HG03571 (cell line): Measurements from ENCODE around the gene LMF2.

Source experiments
- ATAC-seq: cut with Tn5 transposase; IDR thresholded peaks from one replicate; pipeline ENCODE4 v1.9.1; 2021; ENCODE audit not compliant: unreplicated experiment

LMF2 gene

GRCh38 chr22:50505276-50505775, 2.2 kb downstream of the LMF2 start:
- ATAC-seq, result no peak

DNA sequence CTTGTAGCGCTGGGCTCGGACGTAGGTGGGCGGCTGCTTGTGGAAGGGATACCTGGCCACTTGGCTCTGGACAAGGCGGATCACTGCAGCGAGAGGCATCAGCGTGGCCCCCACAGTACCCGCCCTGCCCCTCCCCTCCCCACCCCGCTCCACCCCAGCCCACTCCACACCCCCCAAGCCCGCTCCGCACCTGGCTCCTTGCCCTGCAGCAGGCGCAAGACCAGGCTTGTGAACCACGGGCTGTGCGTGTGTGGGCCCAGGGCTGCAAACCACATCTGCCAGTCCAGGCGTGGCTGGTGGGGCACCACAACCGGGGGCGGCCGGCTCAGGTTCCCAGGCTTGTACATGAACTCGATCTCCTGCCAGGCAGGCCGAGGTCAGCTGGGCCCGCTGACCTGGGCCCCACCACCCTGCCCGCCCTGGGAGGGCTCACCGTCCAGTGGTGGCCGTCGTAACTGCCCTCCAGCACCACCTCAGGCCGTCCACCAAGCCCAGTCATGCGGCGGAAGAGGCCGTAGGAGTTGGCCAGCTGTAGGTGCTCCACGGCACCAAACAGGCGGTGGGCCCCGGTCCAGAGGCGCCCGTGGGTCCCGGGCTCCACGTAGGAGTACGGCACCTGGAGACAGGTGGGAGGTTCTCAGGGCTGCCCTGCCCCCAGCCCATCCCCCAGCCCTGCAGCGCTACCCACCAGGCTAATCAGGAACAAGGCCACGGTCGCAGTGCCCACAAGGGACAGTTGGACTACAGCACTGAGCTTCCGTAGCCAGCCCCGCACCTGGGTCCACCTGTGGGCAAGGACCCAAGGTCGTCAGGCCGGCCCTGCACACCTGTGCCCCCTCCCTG, 2.9 kb downstream of the LMF2 start:
- no peak for ATAC-seq

DNA sequence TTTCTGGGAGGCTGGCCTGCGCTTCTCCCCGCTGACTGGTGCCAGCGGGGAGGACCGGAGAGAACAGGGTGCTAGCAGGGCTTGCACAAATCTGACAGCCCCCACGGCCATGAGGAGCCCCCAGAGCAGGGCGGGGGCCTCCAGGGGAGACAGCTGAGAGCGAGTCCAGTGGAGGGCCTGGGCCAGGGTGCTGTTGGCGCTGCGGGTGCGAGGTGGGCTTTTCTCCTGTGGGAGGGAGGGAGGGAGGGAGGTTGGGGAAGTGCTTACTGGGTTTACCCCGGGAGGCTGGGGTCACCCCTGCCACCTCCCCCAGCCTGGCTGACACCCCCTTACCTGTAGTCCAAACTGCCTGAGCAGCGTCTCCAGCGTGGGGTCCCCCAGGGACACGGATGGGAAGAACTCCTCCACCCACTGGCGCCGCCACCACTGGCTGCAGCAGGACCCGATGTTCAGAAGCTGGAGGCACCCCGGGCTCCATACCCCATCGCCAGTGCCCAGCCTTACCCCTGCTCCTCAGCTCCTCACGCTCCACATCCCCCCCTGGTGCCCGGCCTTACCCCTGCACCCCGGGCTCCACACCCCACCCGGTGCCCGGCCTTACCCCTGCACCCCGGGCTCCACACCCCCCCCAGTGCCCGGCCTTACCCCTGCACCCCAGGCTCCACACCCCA, 3.9 kb downstream of the LMF2 start:
- ATAC-seq, result no peak

- no peak for ATAC-seq
Measured at GRCh38 chr22:50502628-50503474, 4.7 kb downstream of the LMF2 start.

- ATAC-seq, result no peak
Measured at GRCh38 chr22:50502096-50502495, 5.4 kb downstream of the LMF2 start.

GRCh38 chr22:50500452-50500851, 7.0 kb downstream of the LMF2 start:
- ATAC-seq, result no peak

DNA sequence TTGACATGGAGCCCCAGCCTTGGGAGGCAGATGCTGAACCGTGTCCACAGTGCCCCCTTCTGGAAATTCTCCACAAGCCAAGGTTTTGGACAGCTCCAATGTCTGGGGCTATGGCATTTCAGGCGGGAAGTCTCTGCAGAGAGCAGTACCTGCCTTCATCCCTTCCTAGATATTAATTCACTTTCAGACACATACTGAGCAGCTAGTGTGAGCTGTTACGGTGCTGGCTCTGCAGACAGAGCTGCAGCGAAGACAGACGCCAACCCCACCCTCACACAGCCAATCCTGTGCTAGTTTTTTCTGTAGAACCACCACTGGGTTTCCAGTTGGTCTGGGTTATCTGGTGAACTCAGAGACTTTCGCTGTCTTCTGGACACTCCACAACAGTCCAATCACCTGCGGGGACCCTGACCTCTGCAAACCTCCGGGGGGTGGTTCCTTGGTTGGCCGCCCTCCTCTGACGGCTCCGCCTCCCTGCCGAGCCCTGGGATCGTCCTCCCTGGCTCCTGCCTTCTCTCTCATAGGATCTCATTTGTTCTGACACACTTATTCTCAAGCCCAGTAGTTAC, 9.1 kb downstream of the LMF2 start:
- ATAC-seq, result no peak

DNA sequence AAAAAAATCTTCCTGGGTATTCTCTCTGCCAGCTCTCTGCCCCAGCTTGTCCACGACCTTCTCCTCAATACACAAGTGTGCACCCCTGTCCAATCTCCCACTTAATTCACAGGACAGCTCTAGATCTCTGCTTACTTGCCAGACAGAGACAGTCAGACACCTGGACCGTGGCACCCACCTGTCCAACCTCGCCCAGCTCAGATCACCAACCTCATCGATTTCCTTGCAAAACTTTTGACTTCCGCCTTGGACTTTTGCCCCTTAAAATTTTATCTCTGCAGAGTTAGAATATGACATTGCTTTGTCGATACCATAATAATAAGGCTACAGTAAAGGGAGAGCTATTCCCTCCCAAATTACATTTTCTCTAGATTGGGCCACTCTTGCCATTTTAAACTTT, 10.4 kb downstream of the LMF2 start:
- ATAC-seq, result no peak

DNA sequence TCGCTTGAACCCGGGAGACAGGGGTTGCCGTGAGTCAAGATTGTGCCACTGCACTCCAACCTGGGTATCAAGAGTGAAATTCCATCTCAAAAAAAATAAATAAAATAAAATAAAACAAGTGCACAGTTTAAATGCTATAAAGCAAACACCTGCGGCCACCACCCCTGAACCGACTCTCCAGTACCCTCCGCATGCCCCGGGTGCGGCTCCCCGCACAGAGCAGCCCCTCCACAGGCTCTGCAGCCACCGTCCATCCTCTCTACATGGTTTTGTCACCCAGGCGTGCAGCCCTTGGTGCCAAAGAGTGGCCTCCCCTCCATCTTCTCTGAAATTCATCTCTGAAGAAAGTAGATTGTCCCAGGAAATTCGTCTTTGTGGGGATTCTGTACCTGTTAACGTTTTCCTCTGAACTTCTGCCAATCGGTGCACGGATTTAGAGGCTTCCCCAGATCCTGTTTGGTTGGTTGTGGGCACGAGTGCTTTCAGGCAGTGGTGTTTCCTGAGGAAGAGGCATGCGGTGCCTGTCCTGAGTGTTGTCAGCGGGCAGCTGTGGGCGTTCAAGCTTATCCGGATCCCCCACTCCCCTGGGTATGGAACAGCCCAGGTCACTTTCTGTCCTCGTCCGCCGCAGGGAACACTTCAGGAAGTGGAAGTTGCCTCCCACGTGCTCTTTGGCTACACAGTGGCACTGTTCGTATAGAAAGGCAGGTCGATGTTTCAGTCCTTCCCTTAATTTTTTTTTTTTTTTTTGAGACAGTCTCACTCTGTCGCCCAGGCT, 16.8 kb downstream of the LMF2 start:
- no peak for ATAC-seq

- no peak for ATAC-seq
Measured at GRCh38 chr22:50489363-50490243, 17.9 kb downstream of the LMF2 start.

- no peak for ATAC-seq
Measured at GRCh38 chr22:50488886-50489285, 18.6 kb downstream of the LMF2 start.

DNA sequence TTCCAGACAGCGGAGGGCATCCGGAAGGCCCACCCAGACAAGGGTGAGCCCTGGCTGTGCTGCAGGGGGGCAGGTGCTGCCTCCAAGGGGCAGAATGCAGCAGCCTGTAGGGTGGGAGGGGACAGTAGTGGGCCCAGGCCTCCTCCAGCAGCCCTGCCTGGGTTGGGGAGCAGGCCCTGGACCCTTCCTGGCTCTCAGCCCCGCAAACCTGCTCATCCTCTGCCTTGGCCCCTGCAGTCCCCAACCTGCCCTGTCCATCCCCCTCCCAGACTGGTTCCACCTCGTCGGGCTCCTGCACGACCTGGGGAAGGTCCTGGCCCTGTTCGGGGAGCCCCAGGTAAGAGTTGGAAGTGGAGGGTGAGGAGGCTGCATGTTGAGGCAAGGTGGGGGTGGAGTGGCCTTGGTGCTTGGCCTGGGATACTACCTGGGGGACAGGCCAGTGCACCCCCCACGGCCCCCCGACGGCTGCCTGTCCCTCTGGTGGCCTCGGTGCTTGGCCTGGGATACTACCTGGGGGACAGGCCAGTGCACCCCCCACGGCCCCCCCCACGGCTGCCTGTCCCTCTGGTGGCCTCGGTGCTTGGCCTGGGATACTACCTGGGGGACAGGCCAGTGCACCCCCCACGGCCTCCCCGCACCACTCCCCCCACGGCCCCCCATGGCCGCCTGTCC, 19.4 kb downstream of the LMF2 start:
- no peak for ATAC-seq

GRCh38 chr22:50487290-50488005, 20.1 kb downstream of the LMF2 start:
- no peak for ATAC-seq

GRCh38 chr22:50486561-50487289, 20.8 kb downstream of the LMF2 start, which contains the start of gene MIOX:
TSS of gene MIOX (plus strand) at chr22:50486859. CDS start at chr22:50486898, 39 bp downstream.
- no peak for ATAC-seq

DNA sequence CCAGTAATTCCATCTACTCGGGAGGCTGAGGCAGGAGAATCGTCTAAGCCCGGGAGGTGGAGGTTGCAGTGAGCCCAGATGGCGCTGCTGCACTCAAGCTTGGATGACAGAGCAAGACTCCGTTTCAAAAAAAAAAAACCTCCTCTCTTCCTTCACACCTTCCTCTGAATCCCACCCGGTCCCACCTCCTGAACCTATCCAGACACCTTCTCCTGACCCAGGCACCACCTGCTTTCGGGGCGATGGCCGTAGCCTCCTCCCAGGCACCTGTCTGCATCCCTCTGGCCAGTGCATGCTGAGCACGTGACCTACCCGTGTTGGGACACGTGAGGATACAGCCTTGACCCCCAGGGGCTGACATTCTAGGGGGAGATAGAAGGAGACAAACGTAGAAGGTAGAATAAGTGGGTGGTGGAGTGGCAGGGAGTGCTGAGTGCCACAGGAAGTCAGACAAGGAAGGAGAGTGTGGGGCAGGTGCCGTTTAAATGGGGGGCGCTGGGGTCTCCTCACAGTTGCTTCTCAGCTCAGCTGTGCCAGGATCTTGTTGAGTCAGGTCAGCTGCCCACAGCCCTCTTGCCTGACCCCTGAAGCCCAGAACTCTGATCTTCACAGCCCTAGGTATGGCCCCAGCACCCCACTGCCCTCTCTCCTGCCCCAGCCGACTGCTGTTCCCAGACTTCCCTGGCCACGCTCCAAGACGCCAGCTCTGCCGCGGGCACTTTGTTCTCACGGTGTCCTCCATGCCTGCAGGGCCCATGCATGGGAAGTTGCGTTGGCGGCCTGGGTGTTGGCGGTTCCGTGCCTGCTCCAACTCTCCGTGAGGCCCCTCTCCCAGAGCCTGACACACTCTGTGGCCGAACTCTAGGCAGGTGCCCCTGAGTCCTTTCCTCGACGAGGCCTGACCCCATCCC, 22.0 kb downstream of the LMF2 start:
- no peak for ATAC-seq
